ENCODE data around the gene NKX1-1.

DNA sequence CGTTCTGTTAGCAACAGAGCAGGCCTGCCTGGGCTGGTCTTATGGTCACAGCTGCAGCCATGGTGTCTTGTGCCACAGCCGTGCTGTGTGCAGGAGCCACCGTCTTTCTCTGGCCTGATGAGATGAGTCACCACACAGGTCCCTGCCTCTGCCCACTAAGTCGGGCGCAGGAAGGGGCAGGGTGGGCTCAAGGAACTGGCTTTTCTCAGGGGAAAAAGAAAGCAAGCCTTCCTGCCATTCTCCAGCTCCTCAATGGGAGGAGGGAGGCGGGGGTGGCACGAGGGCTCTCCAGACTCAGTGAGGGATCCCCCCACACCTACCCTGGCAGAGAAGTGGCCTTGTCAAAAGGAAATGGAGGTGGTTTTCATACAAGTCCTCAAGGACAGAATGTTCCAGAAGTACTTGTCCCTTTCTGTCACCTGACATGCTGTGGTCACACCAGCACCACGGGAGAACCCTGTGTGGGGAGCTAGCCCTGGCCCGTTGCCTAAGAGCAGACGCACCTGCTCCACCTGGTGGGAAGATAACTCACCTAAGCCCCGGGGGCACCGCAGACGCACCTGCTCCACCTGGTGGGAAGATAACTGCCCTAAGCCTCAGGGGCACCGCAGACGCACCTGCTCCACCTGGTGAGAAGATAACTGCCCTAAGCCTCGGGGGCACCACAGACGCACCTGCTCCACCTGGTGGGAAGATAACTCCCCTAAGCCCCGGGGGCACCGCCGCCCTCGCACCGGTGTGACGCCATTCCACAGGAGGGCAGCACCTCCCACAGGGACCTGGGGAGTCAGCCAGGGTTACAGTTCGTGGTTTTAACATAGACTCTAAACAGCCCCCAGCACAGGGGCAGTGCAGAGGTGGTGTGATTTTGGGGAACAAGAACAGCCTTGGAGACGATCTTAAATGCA is 40.7 kb downstream of the NKX1-1 start:
- no peak for TF ChIP-seq POLR2A (IDR thresholded peaks at IDR 0.05)
- TF ChIP-seq, protein P1, sequence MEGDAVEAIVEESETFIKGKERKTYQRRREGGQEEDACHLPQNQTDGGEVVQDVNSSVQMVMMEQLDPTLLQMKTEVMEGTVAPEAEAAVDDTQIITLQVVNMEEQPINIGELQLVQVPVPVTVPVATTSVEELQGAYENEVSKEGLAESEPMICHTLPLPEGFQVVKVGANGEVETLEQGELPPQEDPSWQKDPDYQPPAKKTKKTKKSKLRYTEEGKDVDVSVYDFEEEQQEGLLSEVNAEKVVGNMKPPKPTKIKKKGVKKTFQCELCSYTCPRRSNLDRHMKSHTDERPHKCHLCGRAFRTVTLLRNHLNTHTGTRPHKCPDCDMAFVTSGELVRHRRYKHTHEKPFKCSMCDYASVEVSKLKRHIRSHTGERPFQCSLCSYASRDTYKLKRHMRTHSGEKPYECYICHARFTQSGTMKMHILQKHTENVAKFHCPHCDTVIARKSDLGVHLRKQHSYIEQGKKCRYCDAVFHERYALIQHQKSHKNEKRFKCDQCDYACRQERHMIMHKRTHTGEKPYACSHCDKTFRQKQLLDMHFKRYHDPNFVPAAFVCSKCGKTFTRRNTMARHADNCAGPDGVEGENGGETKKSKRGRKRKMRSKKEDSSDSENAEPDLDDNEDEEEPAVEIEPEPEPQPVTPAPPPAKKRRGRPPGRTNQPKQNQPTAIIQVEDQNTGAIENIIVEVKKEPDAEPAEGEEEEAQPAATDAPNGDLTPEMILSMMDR (IDR thresholded peaks at IDR 0.05) = no peak
